GM19193 (cell line): ENCODE data around the gene RPS2.

Experiments used
- POLR2A ChIP-seq: IDR thresholded peaks from 4 replicates; pipeline ENCODE4 v1.6.1; 2011; ENCODE audit not compliant: insufficient read depth, insufficient read length; ENCODE audit errors: extremely low read depth

Gene RPS2

DNA sequence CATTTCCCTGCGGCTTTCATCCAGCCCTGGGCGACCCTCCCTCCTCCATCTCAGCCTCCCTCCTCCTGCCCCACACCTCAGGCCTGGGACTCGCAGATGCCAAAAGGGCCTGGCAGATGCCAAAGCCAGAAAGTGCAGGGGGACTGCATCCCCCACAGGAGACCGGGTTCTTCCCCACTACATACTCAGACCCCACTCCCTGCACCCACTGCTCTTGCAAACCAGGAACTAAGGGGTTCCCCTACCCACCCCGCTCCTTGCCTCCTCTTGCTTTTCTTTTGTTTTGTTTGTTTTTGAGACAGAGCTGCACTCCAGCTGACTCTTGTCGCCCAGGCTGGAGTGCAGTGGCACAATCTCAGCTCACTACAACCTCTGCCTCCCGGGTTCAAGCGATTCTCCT is 49.6 kb downstream of the RPS2 start:
- no peak for TF ChIP-seq POLR2A

DNA sequence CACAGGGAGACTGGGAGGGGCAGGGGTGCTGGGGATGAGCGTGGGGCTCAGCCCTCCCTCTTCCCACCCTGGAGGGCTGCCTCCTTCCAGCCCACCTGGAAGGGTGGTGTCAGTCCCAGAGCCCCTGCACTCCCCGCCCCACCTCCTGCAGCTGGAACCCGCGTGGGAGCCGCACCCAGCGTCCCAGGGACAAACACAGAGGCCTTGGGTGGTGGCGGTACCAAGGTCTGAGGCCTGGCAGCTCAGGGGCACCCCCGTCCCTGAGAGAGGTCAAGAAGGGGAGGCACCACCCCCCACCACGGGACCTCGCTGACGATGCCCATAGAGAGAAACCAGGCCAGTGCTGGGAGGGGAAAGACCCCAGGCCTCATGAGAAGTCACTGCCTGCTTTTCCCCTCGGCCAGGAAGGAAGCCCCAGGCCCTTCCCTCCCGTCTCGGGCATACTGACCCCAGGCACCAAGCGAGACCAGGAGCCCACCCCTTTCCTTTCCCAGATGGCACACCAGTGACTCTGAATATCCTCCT is 50.5 kb downstream of the RPS2 start:
- TF ChIP-seq POLR2A: no peak

DNA sequence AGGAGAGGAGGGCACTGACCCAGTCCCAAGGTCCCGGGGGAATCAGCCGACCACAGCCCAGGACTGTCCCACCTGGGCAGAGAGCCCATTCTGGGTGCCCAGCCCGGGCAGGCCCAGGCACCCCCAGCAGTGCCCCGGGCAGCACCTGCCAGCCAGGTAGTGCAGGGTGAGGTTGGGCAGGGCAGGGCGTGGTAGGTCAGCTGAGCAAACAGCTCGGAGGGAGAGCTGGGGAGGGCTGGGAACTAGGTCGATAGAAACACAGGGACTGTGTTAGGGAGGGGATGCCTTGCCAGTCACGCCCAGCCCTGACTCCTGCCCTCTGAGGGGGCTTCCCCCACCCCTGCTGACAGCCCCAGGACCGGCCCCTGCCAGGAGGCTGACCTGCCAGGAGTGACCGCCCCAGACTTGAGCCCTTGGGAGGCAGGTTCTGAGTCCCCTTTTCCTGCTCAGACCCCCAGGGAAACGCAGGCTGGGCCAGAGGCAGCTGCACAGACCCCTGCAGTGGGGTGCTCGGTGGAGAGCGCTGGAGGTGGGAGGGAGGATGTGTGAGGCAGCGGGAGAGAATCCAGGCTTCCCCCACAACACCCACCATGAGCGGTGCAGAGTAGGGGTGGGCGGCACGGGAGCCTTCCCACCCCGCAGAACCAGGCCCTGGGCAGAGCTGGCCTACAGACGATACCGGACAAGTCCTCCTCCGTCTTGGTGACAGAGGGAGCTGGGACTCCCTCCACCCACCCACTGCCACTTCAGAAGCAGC is 51.1 kb downstream of the RPS2 start:
- TF ChIP-seq POLR2A: no peak

DNA sequence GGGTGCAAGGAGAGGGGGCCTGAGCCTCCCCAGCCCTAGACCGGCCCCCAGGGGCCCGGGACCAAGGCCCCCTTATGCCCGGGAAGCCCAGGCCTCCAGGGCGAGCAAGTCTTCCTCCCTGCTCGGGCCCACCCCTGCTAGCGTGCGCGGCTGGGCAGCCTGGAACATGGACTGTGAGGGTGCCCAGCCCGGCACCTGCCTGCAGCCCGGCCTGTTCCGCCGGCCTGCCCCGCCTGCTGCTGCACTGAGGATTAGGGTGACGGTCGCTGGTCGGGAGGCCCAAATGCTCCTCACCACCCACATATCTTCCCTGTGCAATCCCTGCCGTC is 52.4 kb downstream of the RPS2 start:
- TF ChIP-seq POLR2A: no peak
